ENCODE measurements around the gene PCYT1A.

The PCYT1A gene

GRCh38 chr3:196235452-196236122, 51.9 kb downstream of the PCYT1A start:
- DNase-seq: no peak

- DNase-seq: no peak
These were observed 54.7 kb downstream of the PCYT1A start for GRCh38 chr3:196232882-196233251.

GRCh38 chr3:196232154-196232881, 55.2 kb downstream of the PCYT1A start:
- DNase-seq: no peak

GRCh38 chr3:196227629-196228493, 59.7 kb downstream of the PCYT1A start:
- DNase-seq: no peak

GRCh38 chr3:196227121-196227561, 60.4 kb downstream of the PCYT1A start:
- DNase-seq: no peak

GRCh38 chr3:196225763-196226364, 61.7 kb downstream of the PCYT1A start:
- DNase-seq: no peak

- DNase-seq: no peak
These were observed 62.4 kb downstream of the PCYT1A start for GRCh38 chr3:196225086-196225485.

GRCh38 chr3:196222876-196223595, 64.5 kb downstream of the PCYT1A start:
- DNase-seq: no peak

GRCh38 chr3:196220991-196221390, 66.5 kb downstream of the PCYT1A start:
- DNase-seq: no peak

GRCh38 chr3:196220587-196220986, 66.9 kb downstream of the PCYT1A start:
- DNase-seq: no peak

GRCh38 chr3:196219970-196220311, 67.6 kb downstream of the PCYT1A start:
- DNase-seq: no peak

- no peak for DNase-seq
These were observed 68.1 kb downstream of the PCYT1A start for GRCh38 chr3:196219194-196219969.

GRCh38 chr3:196218155-196218712, 69.3 kb downstream of the PCYT1A start:
- DNase-seq: no peak

- DNase-seq: no peak
These were observed 70.0 kb downstream of the PCYT1A start for GRCh38 chr3:196217307-196218154.

- no peak for DNase-seq
These were observed 70.8 kb downstream of the PCYT1A start for GRCh38 chr3:196216681-196217211.

- no peak for DNase-seq
These were observed 71.4 kb downstream of the PCYT1A start, which contains the start of gene SLC51A for GRCh38 chr3:196216089-196216564. Gene SLC51A (plus strand): TSS chr3:196216534. CDS start chr3:196216713, 179 bp downstream.

GRCh38 chr3:196215493-196216020, 72.0 kb downstream of the PCYT1A start:
- no peak for DNase-seq

- no peak for DNase-seq
These were observed 72.6 kb downstream of the PCYT1A start for GRCh38 chr3:196214783-196215441.
